ENCODE results near the gene PTPN7.
"Not testable (repeated sequence)": the region's sequence is repeated elsewhere in the genome, so short reads cannot be mapped to it uniquely, and the experiment has no call there.

PTPN7 gene

DNA sequence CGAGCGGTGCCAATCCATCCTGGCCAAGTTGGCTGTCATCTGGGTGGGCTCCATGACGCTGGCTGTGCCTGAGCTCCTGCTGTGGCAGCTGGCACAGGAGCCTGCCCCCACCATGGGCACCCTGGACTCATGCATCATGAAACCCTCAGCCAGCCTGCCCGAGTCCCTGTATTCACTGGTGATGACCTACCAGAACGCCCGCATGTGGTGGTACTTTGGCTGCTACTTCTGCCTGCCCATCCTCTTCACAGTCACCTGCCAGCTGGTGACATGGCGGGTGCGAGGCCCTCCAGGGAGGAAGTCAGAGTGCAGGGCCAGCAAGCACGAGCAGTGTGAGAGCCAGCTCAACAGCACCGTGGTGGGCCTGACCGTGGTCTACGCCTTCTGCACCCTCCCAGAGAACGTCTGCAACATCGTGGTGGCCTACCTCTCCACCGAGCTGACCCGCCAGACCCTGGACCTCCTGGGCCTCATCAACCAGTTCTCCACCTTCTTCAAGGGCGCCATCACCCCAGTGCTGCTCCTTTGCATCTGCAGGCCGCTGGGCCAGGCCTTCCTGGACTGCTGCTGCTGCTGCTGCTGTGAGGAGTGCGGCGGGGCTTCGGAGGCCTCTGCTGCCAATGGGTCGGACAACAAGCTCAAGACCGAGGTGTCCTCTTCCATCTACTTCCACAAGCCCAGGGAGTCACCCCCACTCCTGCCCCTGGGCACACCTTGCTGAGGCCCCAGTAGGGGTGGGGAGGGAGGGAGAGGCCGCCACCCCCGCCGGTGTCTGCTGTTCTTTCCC, 32.4 kb downstream of the PTPN7 start:
- DNase-seq = no peak

DNA sequence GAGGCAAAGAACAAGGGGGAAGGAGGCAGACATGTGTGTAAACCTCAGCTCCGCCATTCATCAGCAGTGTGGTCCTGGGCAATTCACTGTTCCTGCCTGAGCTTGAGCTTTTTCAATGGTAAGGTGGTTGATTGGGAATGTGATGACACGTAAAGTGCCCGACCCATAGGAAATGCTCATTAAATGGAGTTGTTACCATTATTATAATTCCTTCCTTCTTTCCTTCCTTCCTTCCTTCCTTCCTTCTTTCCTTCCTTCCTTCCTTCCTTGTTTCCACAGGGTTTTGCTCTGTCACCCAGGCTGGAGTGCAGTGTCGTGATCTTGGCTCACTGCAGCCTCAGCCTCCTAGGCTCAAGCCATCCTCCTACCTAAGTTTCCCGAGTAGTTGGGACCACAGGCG, 33.3 kb downstream of the PTPN7 start:
- DNase-seq = no peak

DNA sequence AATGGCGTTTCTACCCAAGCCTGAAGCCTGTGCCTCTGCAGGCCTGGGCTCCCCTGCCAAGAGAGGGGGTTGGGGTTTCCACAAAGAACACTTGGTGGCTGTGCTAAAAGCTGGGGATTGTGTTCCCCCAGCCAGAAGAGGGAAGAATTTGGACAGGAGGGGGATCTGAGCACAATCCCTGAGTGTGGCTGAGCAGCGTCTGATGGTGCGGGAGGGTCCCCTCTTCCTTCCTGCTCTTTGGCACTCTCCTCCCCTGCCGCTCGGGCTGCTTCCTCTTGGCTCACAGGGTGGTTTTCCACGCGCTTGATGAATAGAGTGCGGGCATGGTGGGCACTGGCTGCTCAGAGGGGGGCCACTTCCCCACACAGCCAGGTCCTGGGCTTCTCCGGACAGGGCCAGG, 34.0 kb downstream of the PTPN7 start:
- no peak for DNase-seq

DNA sequence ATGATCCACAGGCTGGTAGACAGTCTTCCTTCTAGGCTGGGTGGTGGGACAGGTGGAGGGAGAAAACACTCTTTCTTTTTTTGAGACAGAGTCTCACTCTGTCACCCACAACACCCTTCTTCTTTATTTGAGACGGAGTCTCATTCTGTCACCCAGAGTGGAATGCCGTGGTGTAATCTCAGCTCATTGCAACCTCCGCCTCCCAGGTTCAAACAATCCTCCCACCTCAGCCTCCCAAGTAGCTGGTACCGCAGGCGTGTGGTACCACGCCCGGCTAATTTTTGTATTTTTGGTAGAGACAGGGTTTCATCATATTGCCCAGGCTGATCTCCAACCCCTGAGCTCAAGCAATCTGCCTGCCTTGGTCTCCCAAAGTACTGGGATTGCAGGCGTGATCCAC, 34.8 kb downstream of the PTPN7 start:
- no peak for DNase-seq

DNA sequence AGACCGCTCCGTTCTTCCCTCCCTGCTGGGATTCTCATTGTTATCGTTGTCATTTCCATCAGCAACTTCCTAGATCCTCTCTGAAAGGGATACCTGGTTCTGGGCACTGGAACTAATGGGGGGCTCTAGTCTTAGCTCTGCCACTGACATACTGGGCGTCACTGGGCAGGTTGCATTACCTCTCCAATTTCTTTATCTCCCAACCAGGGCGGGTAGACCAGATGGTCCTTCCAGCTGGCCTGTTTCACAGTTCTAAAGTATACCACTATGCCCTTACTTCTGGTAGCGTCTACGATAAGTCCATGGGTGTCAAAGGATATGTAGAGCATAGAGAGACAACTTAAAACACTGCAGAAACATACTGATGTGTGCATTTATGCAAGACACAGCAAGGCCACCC, 36.3 kb downstream of the PTPN7 start:
- DNase-seq = no peak

DNA sequence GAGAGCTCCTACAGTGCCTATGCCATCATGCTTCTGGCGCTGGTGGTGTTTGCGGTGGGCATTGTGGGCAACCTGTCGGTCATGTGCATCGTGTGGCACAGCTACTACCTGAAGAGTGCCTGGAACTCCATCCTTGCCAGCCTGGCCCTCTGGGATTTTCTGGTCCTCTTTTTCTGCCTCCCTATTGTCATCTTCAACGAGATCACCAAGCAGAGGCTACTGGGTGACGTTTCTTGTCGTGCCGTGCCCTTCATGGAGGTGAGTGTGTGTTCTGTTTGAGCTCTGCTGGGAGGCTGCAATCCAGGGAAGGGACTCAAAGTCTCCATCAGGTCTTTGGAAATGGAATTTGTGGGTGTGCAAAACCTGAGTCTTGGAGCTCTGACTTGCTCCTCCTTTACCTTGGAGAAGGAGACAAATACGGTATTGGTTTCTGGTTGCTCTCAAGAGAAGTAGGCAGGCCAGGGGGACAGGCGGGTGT, 37.0 kb downstream of the PTPN7 start:
- no peak for DNase-seq

DNA sequence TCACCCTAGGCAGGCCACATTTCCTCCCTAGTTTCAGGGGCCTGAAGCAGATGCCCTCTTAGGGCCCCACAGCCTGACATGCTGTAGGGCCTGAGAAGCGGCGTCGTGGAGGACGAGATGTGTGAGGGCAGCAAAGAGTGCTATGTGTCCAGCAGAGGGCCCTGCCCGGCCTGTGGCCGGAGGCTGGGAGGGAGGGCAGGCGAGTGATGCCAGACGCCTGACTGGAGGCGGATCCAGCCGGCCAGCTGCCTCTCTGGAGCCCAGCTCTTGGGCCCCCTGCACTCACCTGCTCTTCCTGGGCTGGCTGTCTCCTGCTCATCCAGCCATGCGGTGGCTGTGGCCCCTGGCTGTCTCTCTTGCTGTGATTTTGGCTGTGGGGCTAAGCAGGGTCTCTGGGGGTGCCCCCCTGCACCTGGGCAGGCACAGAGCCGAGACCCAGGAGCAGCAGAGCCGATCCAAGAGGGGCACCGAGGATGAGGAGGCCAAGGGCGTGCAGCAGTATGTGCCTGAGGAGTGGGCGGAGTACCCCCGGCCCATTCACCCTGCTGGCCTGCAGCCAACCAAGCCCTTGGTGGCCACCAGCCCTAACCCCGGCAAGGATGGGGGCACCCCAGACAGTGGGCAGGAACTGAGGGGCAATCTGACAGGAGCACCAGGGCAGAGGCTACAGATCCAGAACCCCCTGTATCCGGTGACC, 37.6 kb downstream of the PTPN7 start, which contains the start of gene GPR37L1:
Gene GPR37L1 (plus strand): TSS at position 279 of the 697 bp plus-strand sequence. CDS start 47 bp downstream, at position 326.
- no peak for DNase-seq

DNA sequence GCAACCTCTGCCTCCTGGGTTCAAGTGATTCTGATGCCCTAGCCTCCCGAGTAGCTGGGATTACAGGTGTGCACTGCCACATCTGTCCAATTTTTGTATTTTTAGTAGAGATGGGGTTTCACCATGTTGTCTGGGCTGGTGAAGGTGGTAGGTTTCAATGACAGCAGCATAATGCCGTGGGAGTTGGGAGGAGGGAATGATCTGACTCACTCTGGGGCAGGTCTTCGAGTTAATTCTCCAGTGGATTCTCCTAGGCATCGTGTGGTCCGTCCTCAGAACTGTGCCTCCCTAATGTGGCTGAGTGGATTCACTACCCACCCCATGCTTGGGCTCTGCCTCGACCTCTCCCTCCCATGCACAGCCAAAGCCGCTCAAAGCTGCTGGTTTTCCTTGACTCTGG, 39.4 kb downstream of the PTPN7 start:
- no peak for DNase-seq

DNA sequence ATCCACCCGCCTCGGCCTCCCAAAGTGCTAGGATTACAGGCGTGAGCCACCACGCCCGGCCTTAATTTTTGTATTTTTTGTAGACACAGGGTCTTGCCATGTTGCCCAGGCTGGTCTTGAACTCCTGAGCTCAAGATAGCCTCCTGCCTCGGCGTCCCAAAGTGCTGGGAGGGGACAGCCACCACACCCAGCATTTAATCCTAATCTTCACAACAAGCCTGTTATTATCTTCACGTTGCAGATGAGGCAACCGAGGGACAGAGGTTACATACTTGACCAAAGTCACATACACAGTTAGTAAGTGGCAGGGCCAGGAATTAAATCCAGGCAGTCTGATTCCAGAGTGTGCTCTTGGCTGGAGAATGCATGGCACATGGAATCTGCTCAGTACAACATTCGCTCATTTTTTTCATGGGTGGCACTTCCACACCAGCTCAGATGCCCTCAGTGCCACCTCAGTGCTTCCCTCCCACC, 42.5 kb downstream of the PTPN7 start:
- no peak for DNase-seq

DNA sequence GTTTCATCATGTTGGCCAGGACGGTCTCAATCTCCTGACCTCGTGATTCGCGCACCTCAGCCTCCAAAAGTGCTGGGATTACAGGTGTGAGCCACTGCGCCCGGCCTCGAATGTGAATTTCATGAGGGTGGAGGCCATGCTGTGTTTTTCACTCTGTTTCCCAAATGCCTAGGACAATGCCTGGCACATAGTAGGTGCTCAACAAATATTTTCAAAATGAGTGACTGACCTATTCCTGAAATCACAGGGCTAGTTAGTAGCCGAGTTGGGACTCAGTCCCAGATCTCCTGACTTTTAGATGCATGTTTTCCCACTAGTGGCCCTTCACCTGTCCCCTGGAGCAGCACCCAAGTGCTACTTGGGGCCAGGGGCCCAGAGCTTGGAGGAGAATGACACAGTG, 44.1 kb downstream of the PTPN7 start:
- DNase-seq = no peak

DNA sequence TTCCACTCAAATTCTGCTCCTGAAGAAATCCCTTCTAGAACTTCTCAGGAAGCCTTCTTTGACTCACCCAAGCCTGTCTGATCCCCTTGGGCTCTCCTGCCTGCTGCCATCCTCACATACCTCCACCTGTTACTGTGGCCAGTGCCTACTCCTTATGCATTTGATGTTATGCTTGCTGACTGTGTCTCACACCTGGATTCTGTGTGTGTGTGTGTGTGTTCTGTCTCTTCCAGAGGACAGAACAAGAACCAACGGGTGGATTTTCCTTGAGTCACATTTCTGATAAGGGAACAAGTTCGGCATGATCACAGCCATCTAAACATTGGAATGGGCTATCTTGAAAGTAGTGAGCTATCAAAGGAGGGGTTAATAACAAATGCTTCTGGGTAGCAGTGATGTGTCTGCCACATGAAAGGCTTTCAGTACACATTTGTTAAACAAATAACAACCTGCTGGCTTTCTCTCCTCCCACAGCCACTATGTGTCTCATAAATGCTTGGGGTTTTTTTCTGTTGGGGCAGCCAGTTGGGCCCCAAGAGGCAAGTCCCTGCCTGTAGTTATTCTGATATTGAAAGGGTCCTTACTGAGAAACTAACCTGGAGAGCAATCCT, 46.6 kb downstream of the PTPN7 start:
- no peak for DNase-seq

DNA sequence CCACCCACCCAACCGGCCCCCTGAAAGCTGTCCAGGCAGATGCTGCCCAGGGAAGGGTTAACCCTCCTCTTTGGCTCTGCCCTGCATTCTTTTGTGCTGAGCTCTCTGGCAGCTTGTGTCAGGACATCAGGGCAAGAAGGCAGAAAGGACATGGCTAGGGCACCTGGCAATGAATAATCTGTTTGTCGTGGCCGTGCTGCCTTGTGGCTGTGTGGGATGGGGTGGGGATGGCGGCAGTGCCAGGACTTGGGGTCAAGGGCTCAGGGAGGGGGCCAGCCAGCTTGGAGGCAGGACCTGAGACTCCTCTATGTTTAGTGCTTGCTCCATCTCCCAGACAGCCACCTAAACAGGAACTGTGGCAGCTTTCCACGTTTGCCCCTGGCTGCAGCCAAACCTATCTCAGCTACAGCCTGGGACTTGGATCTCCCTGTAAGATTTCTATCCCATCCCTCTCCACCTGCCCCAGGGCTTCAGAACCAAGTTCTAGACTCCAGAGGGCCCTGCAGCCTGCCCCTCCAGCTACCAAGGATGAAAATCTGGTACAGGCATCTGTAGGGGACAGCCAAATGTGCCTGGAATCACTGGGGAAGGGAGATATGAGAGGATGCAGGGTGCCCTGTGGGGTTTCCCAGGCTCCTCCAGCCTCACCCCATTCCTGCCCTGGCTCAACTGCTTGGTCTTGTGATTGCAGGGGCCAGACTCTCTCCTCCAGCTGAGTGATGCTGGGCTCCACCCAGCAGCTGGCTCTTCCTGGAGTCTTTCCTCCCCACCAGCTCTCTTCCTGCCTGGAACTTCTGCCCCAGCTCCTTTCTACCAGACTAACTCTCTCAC, 47.3 kb downstream of the PTPN7 start:
- DNase-seq = no peak

DNA sequence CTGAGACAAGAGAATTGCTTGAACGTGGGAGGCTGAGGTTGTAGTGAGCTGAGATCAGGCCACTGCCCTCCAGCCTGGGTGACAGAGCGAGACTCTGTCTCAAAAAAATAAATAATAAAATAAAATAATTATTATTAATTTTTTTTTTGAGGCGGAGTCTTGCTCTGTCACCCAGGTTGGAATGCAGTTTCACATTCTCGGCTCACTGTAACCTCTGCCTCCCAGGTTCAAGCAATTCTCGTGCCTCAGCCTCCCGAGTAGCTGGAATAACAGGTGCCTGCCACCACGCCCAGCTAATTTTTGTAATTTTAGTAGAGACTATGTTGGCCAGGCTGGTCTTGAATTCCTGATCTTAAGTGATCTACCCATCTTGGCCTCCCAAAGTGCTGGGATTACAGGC, 48.8 kb downstream of the PTPN7 start:
- DNase-seq = not testable (repeated sequence)

DNA sequence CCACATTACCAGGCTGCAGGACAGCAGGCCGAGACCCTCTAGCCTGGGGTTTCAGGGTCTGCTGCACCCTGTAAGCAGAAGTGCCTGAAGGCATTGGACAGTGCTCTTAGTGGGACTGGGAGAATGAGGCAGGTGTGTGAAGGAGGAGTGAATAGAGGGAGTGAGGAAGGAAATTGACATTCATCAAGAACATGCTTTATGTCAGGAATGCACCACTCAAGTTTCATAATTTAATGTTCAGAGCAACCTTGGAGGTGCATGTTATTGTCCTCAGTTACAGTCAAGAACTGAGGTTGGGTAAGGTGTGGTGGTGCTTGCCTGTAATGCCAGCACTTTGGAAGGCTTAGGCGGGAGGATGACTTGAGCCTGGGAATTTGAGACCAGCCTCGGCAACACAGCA, 49.4 kb downstream of the PTPN7 start:
- DNase-seq = no peak

DNA sequence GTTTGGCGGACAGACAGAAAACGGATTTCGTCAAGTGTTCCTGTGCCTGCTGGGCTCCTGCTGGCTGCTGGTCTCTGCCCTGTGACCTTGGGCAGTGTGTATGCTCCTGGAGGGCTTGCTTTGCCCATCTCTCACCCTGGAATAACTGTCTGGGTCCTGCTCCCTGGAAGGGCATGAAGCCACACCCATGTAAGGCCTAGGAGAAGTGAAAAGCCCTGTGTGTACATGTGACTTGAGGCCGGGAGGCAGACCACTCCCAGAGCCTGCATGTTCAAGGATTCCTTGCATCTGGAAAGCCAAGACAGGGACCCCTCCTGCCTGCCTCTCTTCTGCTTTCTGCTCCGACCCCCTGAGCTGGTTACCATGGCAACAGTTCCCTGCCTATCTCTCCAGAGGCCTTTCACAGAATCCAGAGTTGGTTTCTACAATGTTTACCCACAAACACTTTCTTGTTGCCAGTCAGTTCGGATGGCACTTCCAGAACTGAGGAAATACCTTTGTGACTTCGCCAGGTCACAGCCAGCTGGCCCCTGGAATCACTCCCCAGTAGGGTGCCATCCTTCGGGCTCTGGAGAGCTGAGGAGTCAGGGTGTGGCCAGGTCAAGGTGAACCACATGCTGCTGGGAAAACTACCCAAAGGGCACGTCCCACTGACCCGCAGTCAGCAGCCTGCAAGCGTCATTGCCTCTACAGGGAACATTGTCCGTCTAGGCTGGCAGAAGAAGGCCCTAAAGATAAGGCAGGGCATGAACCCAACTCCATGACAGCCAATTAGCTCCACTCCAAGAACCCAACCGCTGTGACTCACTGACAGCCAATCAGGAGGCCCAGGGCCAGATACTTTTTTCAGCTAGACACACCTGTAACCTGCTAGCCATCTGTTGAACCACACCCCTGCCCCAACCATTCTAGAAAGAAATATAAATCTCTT, 52.3 kb downstream of the PTPN7 start:
- DNase-seq = no peak

DNA sequence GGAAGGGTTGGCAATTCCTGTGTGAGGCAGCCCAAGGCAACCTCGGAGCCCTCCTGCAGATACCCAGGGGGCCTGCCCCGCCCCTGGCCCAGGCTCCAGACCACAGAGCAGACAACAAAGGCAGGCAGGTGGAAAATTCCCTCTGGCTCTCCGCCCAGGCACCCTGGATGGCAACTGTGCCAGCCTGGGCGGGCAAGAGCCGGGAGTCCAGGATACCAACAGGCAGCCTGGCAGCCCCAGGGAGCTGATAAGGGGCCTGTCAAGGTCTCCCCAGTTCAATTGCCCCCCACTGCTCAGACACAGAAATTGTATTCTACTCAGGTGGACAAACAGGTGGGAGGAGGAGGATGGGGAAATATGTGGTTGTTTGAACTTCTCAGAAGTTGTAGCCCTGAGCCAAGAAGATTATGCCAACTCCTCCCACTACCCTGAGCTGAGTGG, 53.1 kb downstream of the PTPN7 start:
- no peak for DNase-seq

DNA sequence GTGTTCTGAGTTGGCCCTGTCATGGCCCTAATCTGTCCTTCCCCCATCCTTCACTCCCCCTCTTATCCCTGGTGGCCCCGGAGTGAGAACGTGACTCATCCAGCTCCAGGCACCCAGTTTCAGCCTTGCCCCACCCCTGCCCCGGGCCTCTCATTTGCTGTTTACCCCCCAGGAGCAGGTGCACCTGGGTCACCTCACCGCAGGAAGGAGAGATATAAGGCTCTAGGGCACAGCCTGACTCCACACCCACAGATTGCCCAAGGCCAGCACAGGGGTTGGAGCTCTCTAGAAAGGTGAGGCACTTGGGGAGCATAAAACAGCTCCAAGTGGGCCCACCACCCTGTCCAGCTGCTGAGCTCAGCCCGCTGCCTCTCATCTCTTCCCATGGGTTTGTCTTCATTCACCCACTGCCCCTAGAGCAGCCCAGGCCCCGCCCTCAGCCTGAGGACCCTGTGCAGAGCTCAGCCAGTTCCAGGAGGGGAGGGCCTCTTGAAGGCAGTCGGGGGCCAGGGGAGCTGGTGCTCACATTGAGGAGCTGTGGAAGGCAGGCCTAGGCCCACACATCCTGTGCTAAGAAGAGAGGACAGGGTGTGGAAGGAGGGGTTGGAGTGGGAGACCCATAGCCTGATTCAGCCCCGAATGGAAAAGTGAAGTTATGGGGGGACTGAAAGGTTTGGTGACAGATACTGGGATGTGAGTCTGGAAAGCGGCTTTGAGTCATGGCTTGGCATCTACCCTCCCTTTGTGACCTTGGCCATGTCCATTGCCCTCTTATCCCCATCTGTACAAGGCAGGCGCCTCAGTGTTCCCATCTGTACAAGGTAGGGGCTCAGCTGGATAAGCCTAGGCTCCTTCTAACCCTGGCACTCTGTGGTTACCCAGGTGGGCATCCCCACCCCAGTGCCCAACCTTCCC, 53.8 kb downstream of the PTPN7 start:
- no peak for DNase-seq

DNA sequence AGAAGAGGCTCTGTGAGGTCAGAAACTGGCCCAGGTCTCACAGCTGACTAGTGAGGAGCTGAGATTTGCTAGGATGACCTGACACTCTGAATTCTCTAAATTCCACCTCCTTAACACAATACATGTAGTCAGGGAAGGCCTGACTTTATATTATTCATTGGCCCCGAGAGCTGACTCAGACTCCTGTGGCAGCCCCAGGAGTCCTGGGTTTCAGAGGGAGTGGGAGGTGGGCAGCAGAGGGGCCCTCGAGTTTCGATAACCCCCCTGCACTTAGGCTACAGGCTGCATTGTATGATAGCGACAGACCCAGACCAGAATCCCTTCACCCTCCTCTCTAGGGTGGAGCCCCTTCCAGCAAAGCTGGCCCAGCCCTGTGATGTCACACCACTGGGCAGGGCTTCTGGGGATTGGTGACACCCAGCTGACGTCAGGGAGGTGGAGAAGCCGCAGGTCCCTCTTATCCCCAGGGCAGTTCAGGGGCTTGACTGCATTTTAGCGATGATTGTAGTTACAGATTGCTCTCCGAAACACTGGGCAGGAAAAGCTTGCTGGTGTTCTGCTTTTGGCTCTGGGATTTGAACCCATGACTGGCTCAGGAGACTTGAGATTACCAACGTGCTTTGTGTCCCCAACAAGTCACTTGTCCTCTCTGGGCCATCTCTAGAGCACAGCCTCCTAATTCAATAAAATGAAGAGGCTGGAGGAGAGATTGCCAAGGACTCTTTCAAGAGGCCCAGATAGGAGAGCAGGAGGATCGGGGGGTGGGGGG, 54.6 kb downstream of the PTPN7 start:
- no peak for DNase-seq

DNA sequence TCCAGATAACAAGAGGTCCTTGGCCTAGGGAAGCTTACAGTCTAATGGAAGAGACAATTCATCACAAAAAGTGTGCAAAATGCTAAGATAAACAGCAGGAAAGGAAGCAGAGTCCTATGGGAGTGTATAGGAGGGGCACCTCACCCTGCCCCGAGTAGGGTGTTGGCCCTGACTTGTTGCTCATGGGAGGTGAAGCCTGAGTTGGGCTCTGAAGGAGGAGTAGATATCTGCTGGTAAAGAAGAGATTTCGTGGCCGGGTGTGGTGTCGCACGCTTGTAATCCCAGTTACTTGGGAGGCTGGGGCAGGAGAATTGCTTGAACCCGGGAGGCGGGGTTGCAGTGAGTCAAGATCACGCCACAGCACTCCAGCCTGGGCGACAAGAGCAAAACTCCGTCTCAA, 56.3 kb downstream of the PTPN7 start:
- no peak for DNase-seq

DNA sequence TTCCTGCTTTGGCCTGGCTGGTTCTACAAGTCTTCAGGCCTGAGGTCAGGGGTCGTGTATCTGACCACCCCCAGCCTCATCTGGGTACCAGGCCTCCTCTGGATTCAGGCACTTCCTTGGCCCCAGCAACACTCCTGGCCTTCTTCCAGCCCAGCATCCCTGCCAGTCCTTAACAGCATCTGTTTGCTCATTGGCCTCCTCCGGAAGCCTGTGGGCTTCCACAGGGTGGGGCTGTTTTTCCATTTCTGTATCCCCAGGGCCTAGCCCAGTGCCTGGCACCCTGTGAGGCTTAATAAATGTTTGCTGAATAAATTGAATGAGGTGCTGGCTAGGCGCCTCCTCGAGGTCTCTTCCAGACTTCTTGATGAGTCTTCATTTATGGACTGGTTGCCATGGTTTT, 59.2 kb downstream of the PTPN7 start:
- no peak for DNase-seq
